HPDE6-E6E7 (cell line): ENCODE data around the gene S100A8.
"Not testable (repeated sequence)": the region's sequence is repeated elsewhere in the genome, so short reads cannot be mapped to it uniquely, and the experiment has no call there.

Experiments used
- DNase-seq: peaks from one replicate; pipeline ENCODE4 v3.0.0; 2011; ENCODE audit warnings: missing footprints; ENCODE audit errors: extremely low spot score

S100A8 gene

GRCh38 chr1:153417136-153417888, 26.4 kb upstream of the S100A8 start:
- no peak for DNase-seq

DNA sequence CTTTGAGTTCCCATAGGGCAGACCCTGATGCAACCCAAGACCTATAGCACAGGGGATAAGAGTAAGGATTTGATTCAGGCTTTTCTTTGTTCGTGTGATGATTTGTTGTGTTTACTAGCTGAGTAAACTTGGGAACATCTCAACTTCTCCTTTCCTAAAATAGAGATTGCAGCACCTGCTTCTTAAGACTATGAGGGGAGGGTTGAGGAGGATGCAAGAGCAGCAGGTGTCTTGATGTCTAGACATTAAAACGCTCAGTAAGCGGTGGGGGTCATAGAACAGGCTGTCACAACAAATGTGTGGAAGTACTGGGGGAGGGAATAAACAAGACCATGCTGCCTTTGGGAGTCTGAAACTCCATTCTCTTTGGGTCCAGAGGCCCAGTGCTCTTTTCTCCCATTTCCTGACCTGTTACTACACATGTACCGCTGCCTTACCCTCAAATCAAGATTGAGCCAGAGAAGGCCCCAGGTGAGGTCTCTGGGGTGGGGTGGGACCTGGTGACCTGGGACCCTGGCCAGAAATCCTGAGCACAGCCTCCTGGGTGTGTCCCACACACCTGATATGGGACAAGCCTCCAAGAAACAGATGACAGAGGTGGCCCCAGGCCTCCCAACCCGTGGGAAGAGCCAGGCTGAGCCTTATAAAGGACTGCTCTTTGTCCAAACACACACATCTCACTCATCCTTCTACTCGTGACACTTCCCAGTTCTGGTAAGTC, 25.1 kb upstream of the S100A8 start, which contains the start of gene S100A7A:
TSS of gene S100A7A (plus strand) at position 671 of the 721 bp plus-strand sequence. CDS start 1,563 bp downstream, outside the sequence.
- no peak for DNase-seq

GRCh38 chr1:153413961-153414360, 23.1 kb upstream of the S100A8 start:
- not testable (repeated sequence) for DNase-seq

DNA sequence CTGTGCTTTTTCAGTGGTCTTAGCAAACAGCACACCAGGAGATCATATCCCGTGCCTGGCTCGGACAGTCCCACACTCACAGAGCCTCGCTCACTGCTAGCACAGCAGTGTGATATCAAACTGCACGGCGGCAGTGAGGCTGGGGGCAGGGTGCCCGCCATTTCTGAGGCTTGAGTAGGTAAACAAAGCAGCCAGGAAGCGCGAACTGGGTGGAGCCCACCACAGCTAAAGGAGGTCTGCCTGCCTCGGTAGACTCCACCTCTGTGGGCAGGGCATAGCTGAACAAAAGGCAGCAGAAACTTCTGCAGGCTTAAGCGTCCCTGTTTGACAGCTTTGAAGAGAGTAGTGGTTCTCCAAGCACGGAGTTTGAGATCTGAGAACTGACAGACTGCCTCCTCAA, 16.4 kb upstream of the S100A8 start:
- not testable (repeated sequence) for DNase-seq

DNA sequence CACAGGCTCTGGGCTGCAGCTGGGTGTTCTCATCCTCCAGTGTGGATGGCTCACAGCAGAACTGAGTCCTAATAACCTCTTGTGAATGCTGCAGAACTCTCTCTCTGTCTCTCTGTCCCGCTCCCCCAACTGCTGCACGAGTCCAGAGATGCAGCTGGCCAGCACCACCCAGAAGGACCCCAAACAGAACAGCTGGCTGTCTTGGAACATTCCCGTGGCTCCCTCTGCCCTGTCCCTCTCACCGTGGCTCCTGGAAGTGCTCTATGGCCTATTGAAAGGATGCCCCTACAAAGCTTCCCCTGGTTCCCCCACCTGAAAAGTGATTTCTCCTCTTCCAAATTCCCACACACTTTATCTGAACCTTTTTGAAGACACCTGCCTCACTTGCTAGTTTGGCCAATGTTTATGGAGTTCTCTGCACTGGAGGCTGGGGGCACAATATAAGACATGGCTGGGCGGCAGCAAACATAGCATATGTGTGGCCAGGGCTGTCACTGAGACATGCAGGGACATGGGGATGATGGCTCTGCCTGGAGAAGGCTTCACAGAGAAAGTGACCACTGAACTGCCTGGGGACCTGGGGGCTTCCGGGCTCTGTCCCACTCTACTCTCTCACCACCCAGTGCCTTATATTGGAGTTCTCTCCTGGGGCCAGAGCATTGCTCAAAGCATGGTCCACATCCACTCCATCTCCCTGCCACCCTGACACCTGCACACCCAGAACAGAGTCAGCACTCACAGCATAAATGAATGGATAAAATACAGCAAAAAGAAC, 15.1 kb upstream of the S100A8 start:
- DNase-seq, result not testable (repeated sequence)

DNA sequence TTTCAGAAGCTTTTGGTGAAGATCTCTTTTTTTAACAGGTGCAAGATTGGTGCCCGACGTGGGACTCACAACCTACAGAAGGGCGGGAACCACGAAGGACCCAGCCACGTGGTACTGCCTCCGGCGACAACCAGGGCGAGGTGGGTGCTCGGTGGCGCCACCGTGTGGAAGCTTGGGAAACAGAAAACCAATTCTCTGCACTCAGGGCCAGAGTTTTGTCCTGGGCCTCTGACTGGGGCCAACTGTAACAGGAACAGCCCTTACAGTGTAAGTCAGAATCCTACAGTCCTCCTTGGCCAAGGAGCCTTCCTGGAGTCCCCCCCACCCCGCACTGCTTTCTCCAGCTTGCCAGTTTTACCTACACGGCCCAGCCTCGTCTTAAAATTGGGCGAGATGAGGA, 13.9 kb upstream of the S100A8 start:
- no peak for DNase-seq

- no peak for DNase-seq
Observed at GRCh38 chr1:153404086-153404635, 13.3 kb upstream of the S100A8 start.

DNA sequence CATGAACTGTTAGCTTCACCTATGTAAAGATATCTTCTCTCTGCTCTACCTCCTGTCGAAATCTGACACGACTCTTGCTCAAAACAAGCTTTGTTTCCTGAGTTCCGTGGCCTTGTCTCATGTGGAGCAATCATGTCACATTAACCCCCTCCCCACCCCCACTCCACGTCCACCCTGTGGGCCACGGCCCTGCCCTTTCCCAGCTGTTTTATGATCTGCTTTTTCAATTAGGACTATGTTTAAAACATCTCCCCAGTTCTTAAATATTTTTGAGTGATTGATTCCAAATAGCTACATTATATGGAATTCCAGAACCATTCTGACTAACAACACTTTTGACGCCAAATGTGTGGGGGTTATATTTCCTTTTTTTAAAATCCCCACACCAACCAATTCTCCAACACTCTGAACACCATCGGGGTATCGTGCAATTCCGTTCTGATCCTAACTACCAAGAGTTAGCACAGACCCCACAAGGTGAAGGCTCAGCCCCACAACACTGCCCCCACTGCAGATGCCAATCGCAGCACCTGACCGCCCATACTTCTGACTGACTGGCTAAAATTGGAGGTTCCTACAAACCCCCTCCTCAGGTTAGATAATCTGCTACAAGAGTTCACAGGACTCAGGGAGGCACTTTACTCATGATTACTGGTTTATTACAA, 12.7 kb upstream of the S100A8 start:
- DNase-seq, result no peak

GRCh38 chr1:153402226-153402625, 11.4 kb upstream of the S100A8 start:
- DNase-seq, result no peak

- no peak for DNase-seq
Observed at GRCh38 chr1:153401461-153401860, 10.6 kb upstream of the S100A8 start.

- no peak for DNase-seq
Observed at GRCh38 chr1:153400244-153400643, 9.4 kb upstream of the S100A8 start.

DNA sequence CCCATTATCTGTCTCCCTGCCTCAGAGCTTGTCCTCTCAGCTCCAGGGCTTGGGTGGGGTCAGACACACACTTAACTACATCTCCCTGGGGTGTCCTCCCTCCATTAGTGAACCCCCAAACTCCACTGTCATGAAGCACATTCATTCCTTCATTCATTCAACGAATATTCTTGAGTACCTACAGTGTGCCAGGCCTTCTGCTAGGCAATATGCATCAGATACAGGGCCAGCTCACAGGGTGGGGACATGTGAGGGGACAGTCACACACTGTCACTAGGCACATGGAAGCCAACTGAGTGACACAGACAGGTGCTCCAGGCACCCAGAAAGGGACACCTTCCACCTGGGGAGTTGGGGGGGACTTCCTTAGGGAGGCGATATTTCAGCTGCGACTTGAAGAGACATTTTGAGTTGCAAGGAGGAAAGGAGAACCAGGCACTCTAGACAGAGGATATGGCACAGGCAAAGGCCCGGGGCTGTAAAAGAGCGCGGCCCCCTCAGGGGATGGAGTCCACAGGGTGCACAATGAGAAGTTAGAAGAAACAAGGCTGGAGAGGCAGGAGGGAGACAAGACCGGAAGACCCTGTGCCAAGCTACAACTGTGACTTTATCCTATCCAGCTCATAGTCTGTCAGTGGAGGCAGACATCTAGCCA, 8.7 kb upstream of the S100A8 start:
- DNase-seq, result no peak

GRCh38 chr1:153397924-153398651, 7.2 kb upstream of the S100A8 start:
- DNase-seq, result no peak

DNA sequence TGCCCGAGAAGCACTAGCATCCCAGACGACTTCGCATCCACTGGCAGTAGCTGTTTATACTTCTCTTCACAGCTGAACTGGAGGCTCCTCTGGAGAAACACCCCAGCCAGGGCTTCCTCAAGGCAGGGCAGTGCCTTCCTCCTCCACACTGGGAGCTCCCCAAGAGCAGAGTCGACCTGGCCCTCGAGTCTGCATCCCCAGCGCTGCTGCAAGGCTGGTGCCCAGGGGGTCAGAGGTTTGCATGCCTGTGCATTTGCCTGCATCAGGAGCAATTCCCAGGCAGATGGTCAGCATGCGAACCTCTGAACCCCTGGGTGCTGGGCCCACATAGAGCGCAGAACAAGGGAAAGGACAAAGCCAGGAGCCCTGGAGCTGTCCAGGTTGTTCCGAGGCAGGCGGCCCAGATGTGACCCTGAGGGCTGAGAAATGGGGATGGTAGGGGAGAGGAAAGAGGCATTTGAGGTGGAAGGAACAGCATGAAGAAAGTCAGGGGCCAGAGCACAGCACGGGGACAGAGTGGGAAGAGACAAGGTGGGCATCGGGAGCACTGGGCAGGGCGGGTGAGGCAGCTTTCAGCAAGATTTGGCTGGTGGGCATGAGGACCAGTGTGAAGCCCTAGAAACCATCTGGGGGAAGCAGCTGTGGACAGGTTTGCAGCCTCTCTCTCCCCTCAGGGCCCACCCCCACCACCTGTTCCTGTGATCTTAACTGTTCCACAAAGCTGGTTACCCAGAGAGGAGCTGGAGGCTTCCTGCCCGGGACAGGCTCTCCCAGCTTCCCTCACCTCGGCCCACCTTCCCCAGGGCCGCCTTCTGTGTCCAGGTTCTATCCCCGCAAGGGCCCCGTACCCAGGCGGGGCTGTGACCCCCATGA, 6.4 kb upstream of the S100A8 start:
- DNase-seq, result no peak

DNA sequence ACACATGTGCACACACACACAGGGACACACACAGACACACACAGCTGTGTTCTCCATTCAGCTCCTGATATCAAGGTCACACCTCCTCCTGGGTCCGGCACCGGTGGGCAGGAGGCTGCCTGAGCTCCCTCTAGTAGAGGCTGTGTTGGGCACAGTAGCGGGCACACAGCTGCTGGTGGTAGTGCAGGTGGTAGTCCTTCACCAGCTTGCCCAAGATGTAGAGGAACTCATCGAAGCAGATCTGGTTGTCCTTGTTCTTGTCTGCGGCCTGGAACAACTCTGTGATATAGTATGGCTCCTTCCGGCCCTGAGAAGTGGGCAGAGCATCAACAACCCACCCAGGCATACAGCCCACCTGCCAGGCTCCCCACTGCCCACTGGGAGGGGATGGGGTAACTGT, 5.6 kb upstream of the S100A8 start:
- no peak for DNase-seq

GRCh38 chr1:153395776-153396175, 4.9 kb upstream of the S100A8 start:
- no peak for DNase-seq

- DNase-seq, result no peak
Observed at GRCh38 chr1:153395136-153395685, 4.3 kb upstream of the S100A8 start.

DNA sequence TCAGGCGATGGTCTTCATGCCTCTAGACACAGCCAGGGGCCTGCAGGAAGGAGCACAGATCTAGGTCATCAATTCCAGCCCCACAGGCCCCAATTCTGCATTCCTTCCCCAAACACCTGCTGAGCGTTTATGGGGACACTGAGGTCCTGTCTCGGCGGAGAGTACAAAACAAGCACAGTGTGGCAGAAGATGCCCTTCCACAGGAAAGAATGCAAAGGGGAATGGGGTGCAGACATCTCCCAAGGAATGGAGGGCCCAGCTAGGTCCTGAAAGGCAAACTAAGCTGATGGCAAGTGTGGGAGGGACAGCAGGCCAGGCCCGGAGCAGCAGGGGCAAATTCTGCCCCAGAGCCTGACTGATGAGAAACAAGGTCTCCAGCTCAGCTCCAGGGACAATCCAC, 3.5 kb upstream of the S100A8 start:
- no peak for DNase-seq

GRCh38 chr1:153393926-153394325, 3.1 kb upstream of the S100A8 start:
- no peak for DNase-seq
